ENCODE data around the gene PDGFRB.
A peak's percentile ranks its signal among the peaks of the same experiment; 100 is the strongest.

The PDGFRB gene

DNA sequence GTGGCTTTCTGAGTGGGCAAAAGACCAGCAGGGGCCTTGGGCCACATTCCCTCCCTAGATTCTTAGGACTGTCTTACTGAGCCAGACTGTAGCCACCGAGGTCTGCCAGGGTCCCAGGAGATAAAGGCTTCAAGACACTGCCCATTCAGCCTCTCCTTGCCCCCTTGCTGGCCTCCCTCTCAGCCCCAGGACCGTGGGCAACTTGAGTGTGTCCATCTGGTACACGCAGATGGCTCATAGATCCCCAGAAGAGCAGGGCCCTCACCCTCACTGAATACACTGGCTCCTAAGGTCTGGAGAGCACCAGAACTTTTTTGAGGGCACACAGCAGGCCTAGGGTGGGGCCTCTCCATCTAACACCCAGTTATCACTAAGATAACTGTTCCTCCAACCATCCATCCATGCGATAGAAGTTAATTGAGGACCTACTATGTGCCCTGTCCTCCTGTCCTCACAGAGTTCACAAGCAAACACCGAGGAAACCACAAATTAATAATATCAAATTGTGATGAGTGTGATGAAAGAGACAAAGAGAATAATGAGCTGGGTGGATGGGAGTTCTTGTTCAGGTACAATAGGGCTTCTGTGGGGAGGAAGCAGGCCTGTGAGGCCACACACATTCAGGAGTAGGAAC, 4.9 kb upstream of the PDGFRB start:
- no peaks in the 10 kb centered on the region for H3K9me3 ChIP-seq (ENCODE audit: control insufficient read depth, low read depth, low read length)
- H3K27ac ChIP-seq (ENCODE audit: low read length), result no peak overlapping the region
- H3K4me3 ChIP-seq (ENCODE audit: low read length), result no peak overlapping the region
- H3K36me3 ChIP-seq (ENCODE audit: control insufficient read depth, low read depth, low read length), result no peaks in the 10 kb centered on the region
- H3K27me3 ChIP-seq (ENCODE audit: control insufficient read depth, insufficient read depth, low read length), result peaks cover 38% of the 10 kb centered on the region
- H3K9ac ChIP-seq (ENCODE audit: low read length), result no peak overlapping the region
- H3K4me1 ChIP-seq (ENCODE audit: control insufficient read depth, low read depth, low read length), result peaks cover 9% of the 10 kb centered on the region

GRCh38 chr5:150159741-150160179, 4.1 kb upstream of the PDGFRB start:
- H3K27me3 ChIP-seq (ENCODE audit: control insufficient read depth, insufficient read depth, low read length), result peaks cover 30% of the 10 kb centered on the region
- no peaks in the 10 kb centered on the region for H3K36me3 ChIP-seq (ENCODE audit: control insufficient read depth, low read depth, low read length)
- H3K9me3 ChIP-seq (ENCODE audit: control insufficient read depth, low read depth, low read length), result no peaks in the 10 kb centered on the region
- no peak overlapping the region for H3K27ac ChIP-seq (ENCODE audit: low read length)
- H3K9ac ChIP-seq (ENCODE audit: low read length), result no peak overlapping the region
- peaks cover 12% of the 10 kb centered on the region for H3K4me1 ChIP-seq (ENCODE audit: control insufficient read depth, low read depth, low read length)
- no peak overlapping the region for H3K4me3 ChIP-seq (ENCODE audit: low read length)

DNA sequence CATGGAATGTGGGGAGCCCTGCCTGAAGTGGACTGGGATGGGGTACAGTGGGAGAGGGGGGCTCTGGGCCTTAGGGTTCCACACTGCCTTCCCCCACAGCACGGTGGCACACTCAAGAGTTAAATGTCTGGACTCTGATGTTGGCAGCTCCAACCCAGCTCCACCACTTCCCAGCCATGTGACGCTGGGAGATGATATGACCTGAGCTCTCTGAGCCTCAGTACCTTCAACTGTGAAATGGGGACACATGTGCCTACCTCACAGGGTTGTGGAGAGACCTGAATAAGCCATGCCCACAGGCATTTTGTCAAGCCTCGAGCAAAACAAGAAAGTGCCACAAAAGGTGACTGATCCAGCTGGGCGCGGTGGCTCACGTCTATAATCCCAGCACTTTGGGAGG, 3.4 kb upstream of the PDGFRB start:
- Histone ChIP-seq H3K27ac (ENCODE audit: low read length) (no peak overlapping the region), H3K4me1 (ENCODE audit: control insufficient read depth, low read depth, low read length) (peaks cover 16% of the 10 kb centered on the region), H3K27me3 (ENCODE audit: control insufficient read depth, insufficient read depth, low read length) (peaks cover 23% of the 10 kb centered on the region), H3K36me3 (ENCODE audit: control insufficient read depth, low read depth, low read length) (no peaks in the 10 kb centered on the region), H3K9me3 (ENCODE audit: control insufficient read depth, low read depth, low read length) (no peaks in the 10 kb centered on the region), H3K9ac (ENCODE audit: low read length) (no peak overlapping the region), H3K4me3 (ENCODE audit: low read length) (no peak overlapping the region)

DNA sequence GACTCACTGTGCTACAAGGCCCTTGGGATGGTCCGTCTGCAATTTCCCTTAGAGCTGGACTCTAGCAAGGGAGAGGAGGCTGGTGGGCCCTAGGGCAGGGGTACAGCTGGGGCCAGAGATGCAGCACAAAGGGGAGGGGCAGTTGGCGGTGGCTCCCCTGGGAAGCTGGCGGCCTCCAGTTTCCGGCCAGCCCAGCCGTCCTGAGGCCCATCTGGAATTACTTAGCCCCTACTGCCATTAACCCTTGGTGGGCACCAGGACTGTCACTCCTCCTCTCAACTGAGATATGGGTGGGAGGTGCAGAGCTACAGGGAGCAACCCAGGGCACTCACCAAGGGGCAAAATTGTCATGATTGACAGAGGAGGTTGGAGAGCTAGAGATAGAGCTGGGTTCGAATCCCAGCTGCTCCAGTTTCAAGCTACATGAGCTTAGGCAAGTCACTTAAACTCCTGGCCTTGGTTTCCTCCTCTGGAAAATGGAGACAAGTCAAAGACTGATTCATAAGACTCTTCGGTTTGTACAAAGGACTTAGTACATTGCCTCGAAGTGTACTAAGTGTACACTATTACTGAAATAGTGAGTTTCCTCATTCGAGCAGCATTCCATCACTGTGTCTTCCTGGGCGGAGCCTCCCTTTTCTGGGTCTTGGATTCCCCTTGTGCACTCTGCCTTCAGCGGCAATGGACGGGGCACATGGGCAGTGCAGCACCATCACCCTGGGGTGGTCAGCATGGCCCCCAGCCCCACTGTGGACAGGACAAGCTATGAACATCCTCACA, 2.7 kb upstream of the PDGFRB start:
- Histone ChIP-seq H3K9me3 (ENCODE audit: control insufficient read depth, low read depth, low read length) (no peaks in the 10 kb centered on the region), H3K4me3 (ENCODE audit: low read length) (no peak overlapping the region), H3K4me1 (ENCODE audit: control insufficient read depth, low read depth, low read length) (peaks cover 16% of the 10 kb centered on the region), H3K9ac (ENCODE audit: low read length) (no peak overlapping the region), H3K36me3 (ENCODE audit: control insufficient read depth, low read depth, low read length) (no peaks in the 10 kb centered on the region), H3K27me3 (ENCODE audit: control insufficient read depth, insufficient read depth, low read length) (peaks cover 17% of the 10 kb centered on the region), H3K27ac (ENCODE audit: low read length) (no peak overlapping the region)

GRCh38 chr5:150157168-150157567, 1.5 kb upstream of the PDGFRB start:
- H3K27me3 ChIP-seq (ENCODE audit: control insufficient read depth, insufficient read depth, low read length), result peaks cover 10% of the 10 kb centered on the region
- no peak overlapping the region for H3K27ac ChIP-seq (ENCODE audit: low read length)
- peaks cover 16% of the 10 kb centered on the region for H3K4me1 ChIP-seq (ENCODE audit: control insufficient read depth, low read depth, low read length)

GRCh38 chr5:150156540-150156939, 895 bp upstream of the PDGFRB start:
- Histone ChIP-seq H3K9me3 (ENCODE audit: control insufficient read depth, low read depth, low read length) (no peaks in the 10 kb centered on the region), H3K27me3 (ENCODE audit: control insufficient read depth, insufficient read depth, low read length) (peaks cover 8% of the 10 kb centered on the region), H3K4me3 (ENCODE audit: low read length) (no peak overlapping the region), H3K36me3 (ENCODE audit: control insufficient read depth, low read depth, low read length) (no peaks in the 10 kb centered on the region), H3K27ac (ENCODE audit: low read length) (no peak overlapping the region), H3K9ac (ENCODE audit: low read length) (no peak overlapping the region), H3K4me1 (ENCODE audit: control insufficient read depth, low read depth, low read length) (peaks cover 16% of the 10 kb centered on the region)

More at GRCh38 chr5:150157168-150157567, 1.5 kb upstream of the PDGFRB start:
- Histone ChIP-seq H3K9ac (ENCODE audit: low read length) (no peak overlapping the region), H3K36me3 (ENCODE audit: control insufficient read depth, low read depth, low read length) (no peaks in the 10 kb centered on the region), H3K9me3 (ENCODE audit: control insufficient read depth, low read depth, low read length) (no peaks in the 10 kb centered on the region), H3K4me3 (ENCODE audit: low read length) (no peak overlapping the region)

- H3K9me3 ChIP-seq (ENCODE audit: control insufficient read depth, low read depth, low read length), result no peaks in the 10 kb centered on the region
- H3K4me3 ChIP-seq (ENCODE audit: low read length), result peak overlapping the region; percentile 36
- H3K9ac ChIP-seq (ENCODE audit: low read length), result no peak overlapping the region
- no peaks in the 10 kb centered on the region for H3K36me3 ChIP-seq (ENCODE audit: control insufficient read depth, low read depth, low read length)
- peaks cover 8% of the 10 kb centered on the region for H3K27me3 ChIP-seq (ENCODE audit: control insufficient read depth, insufficient read depth, low read length)
- H3K4me1 ChIP-seq (ENCODE audit: control insufficient read depth, low read depth, low read length), result peaks cover 13% of the 10 kb centered on the region
- H3K27ac ChIP-seq (ENCODE audit: low read length), result no peak overlapping the region
Observed at GRCh38 chr5:150156027-150156368, 353 bp upstream of the PDGFRB start.

GRCh38 chr5:150154618-150155128, 972 bp downstream of the PDGFRB start:
- H3K27me3 ChIP-seq (ENCODE audit: control insufficient read depth, insufficient read depth, low read length), result peaks cover 8% of the 10 kb centered on the region
- H3K36me3 ChIP-seq (ENCODE audit: control insufficient read depth, low read depth, low read length), result no peaks in the 10 kb centered on the region
- no peaks in the 10 kb centered on the region for H3K9me3 ChIP-seq (ENCODE audit: control insufficient read depth, low read depth, low read length)
- H3K4me3 ChIP-seq (ENCODE audit: low read length), result no peak overlapping the region
- no peak overlapping the region for H3K27ac ChIP-seq (ENCODE audit: low read length)
- no peak overlapping the region for H3K9ac ChIP-seq (ENCODE audit: low read length)
- peaks cover 13% of the 10 kb centered on the region for H3K4me1 ChIP-seq (ENCODE audit: control insufficient read depth, low read depth, low read length)

DNA sequence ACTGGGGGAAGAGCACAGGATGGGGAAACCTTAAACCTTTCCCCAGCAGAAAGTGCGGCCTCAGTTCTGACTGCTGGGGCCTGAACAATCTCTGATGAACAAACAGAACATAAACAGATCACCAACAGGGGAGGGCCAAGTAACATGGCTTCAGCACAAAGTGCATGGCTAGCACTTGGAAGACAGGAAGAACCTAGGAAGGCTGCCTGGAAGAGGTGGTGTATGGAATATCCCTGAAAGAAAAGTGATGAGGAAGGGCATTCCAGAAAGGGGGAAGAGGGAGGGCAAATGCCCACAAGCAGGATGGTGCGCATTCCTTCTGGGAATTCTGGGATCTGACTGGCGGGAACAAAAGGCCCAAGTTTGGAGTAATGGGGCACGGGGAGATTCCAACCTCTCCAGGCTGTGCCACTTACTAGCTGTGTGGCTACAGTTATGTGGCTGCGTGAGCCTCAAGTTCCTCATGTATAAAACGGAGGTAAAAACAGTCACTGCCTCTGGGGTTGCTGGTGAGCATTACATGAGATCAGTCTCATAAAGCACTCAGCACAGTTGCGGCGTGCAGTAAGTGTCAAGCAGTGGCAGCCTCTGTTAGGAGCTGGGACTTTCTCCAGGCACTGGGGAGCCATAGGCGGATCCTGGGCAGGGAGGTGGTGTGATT, 1.6 kb downstream of the PDGFRB start:
- H3K27ac ChIP-seq (ENCODE audit: low read length), result no peak overlapping the region
- H3K9me3 ChIP-seq (ENCODE audit: control insufficient read depth, low read depth, low read length), result no peaks in the 10 kb centered on the region
- no peaks in the 10 kb centered on the region for H3K36me3 ChIP-seq (ENCODE audit: control insufficient read depth, low read depth, low read length)
- H3K4me3 ChIP-seq (ENCODE audit: low read length), result no peak overlapping the region
- no peak overlapping the region for H3K9ac ChIP-seq (ENCODE audit: low read length)
- peaks cover 8% of the 10 kb centered on the region for H3K27me3 ChIP-seq (ENCODE audit: control insufficient read depth, insufficient read depth, low read length)
- H3K4me1 ChIP-seq (ENCODE audit: control insufficient read depth, low read depth, low read length), result peaks cover 13% of the 10 kb centered on the region

DNA sequence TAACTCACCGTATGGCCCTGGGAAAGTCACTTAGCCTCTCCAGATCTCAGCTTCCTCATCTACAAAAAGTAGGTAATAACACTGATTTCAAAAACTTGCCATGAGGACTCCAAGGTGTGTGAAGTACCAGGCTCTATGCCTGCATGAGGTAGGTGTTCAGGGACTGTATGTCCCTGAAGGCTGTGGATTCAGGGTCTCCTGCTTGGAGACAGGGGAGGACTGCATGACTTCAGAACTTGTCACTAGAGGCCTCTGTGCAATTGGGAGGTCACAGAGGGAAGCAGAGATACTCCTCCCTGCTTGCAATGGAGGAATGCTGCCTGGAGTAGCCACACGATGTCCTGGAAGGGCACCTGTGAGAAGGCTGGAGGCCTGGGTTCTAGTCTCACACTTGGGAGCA, 2.2 kb downstream of the PDGFRB start:
- no peak overlapping the region for H3K4me3 ChIP-seq (ENCODE audit: low read length)
- H3K4me1 ChIP-seq (ENCODE audit: control insufficient read depth, low read depth, low read length), result peaks cover 13% of the 10 kb centered on the region
- H3K9ac ChIP-seq (ENCODE audit: low read length), result no peak overlapping the region

DNA sequence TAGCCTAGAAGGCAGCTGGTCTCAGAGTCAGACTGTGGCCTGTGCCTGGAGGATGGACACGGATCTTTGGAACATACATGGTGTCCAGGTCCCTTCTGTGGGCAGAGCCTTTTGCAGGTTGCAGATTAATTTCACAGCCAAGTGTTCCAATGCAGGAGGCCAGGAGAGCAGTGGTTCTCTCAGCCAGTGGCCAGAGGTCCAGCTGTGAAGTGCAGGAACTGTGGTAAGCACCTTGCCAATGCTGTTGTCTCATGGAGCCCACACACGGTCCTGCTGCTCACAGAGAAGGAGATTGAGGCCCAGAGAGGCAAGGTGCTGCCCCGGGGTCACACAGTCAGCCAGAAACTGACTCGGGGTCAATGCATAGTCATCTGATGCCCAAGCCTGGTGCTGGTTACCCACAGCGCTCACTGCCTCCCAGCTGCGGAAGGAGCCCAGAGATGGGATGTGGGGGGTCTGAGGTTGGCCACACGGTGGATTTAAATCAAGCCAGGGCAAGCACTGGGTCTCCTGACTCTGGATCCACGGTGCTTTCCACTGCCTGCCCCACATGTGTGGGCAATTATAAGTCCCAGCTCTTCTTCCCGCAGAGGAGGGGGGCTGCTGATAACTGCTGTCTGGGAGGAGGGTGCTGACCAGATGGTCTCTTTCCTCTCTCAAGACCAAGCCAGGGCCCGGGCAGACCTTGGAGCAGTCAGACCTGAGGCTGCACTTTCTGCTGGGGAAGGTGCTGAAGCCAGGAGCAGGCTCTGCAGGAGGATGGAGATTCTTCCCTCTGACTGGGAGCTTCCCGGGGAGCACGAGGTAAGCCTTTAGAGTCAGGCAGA, 2.8 kb downstream of the PDGFRB start:
- no peak overlapping the region for H3K4me3 ChIP-seq (ENCODE audit: low read length)
- H3K27ac ChIP-seq (ENCODE audit: low read length), result no peak overlapping the region
- no peak overlapping the region for H3K9ac ChIP-seq (ENCODE audit: low read length)
- H3K9me3 ChIP-seq (ENCODE audit: control insufficient read depth, low read depth, low read length), result no peaks in the 10 kb centered on the region
- H3K27me3 ChIP-seq (ENCODE audit: control insufficient read depth, insufficient read depth, low read length), result peaks cover 8% of the 10 kb centered on the region
- no peaks in the 10 kb centered on the region for H3K36me3 ChIP-seq (ENCODE audit: control insufficient read depth, low read depth, low read length)
- peaks cover 13% of the 10 kb centered on the region for H3K4me1 ChIP-seq (ENCODE audit: control insufficient read depth, low read depth, low read length)

More for the DNA sequence above, 2.2 kb downstream of the PDGFRB start:
- H3K27me3 ChIP-seq (ENCODE audit: control insufficient read depth, insufficient read depth, low read length), result peaks cover 8% of the 10 kb centered on the region
- no peaks in the 10 kb centered on the region for H3K36me3 ChIP-seq (ENCODE audit: control insufficient read depth, low read depth, low read length)
- H3K27ac ChIP-seq (ENCODE audit: low read length), result no peak overlapping the region
- no peaks in the 10 kb centered on the region for H3K9me3 ChIP-seq (ENCODE audit: control insufficient read depth, low read depth, low read length)

Data from iPS-18a (cell line).